Endothelial cell of umbilical vein (primary cell): ENCODE results near the gene HSPB1. TPM values are rescaled to one million over a fixed set of nuclear protein-coding genes. Genes with fewer than 3 reads are reported as not detected.
A peak's percentile ranks its signal among the peaks of the same experiment; 100 is the strongest.
"Not testable (repeated sequence)": the region's sequence is repeated elsewhere in the genome, so short reads cannot be mapped to it uniquely, and the experiment has no call there.

ENCODE experiments used
- BruUV-seq: library from RNA; stranded (reverse); fragments of 400-500 nt; replicated peaks from 2 replicates; lab custom pipeline; 2021; lab: Mats Ljungman, UMichigan
- CTCF ChIA-PET: fragments of 300-600, 350-600 bp; sonication (Branson Sonifier 250); formaldehyde crosslinking; loops from one replicate; lab custom pipeline; 2021; ENCODE audit warnings: antibody characterized with exemption, inconsistent platforms; lab: Charles Lee
- POLR2A ChIA-PET: fragments of 300-600, 350-600 bp; sonication (Branson Sonifier 250); formaldehyde crosslinking; loops from one replicate; lab custom pipeline; 2021; ENCODE audit warnings: antibody characterized with exemption, inconsistent platforms; lab: Charles Lee
- DNase-seq: peaks from one replicate; pipeline ENCODE4 v3.0.0-alpha.2; 2011; ENCODE audit warnings: low read depth, low spot score
- FAIRE-seq: peaks from 2 replicates; lab custom pipeline; 2011; peaks lifted over from hg19 to GRCh38; lab: Jason Lieb, UNC
- H2AFZ ChIP-seq: 2 replicates; pipeline ENCODE4 v1.6.0; 2012; ENCODE audit warnings: low read depth, low read length, control low read depth, inconsistent platforms
- H3K27ac ChIP-seq: 2 replicates; pipeline ENCODE4 v1.5.1; 2011; ENCODE audit warnings: low read depth, mild to moderate bottlenecking, control low read depth, low read length, moderate library complexity; ENCODE audit not compliant: insufficient read depth
- H3K27me3 ChIP-seq, 2 experiments: 2 replicates each; pipeline versions ENCODE4 v1.6.0 to v1.6.1; 2011; ENCODE audit warnings: low read length in 2 of 2, mixed read lengths in 1 of 2; ENCODE audit not compliant: control insufficient read depth in 2 of 2, insufficient read depth in 2 of 2
- H3K36me3 ChIP-seq, 2 experiments: 2 replicates in 1 of 2; 3 replicates in 1 of 2; pipeline ENCODE4 v1.5.1; 2011; ENCODE audit warnings: low read length in 2 of 2, mild to moderate bottlenecking in 1 of 2, moderate library complexity in 1 of 2; ENCODE audit not compliant: control insufficient read depth in 2 of 2, insufficient read depth in 2 of 2; ENCODE audit errors: extremely low read depth in 1 of 2
- H3K4me1 ChIP-seq: 3 replicates; pipeline ENCODE4 v1.5.1; 2011; ENCODE audit warnings: mild to moderate bottlenecking, low read length; ENCODE audit not compliant: control insufficient read depth, insufficient read depth; ENCODE audit errors: extremely low read depth
- H3K4me2 ChIP-seq: 2 replicates; pipeline ENCODE4 v1.6.1; 2011; ENCODE audit warnings: low read length, control low read depth, mixed read lengths; ENCODE audit not compliant: insufficient read depth
- H3K4me3 ChIP-seq, 3 experiments: fragments of 200-600 bp in 1 of 3; sonication (generic), shearing (Covaris generic) in 1 of 3; replicated peaks in 1 of 3; 2 replicates each; pipeline ENCODE4 v1.5.1; 2011 to 2016; ENCODE audit warnings: control low read depth in 3 of 3, low read length in 3 of 3, mild to moderate bottlenecking in 2 of 3, inconsistent platforms in 1 of 3, low read depth in 1 of 3, moderate library complexity in 1 of 3; ENCODE audit not compliant: insufficient read depth in 1 of 3
- H3K79me2 ChIP-seq: 2 replicates; pipeline ENCODE4 v1.6.0; 2012; ENCODE audit warnings: low read length, inconsistent platforms; ENCODE audit not compliant: control insufficient read depth, insufficient read depth
- H3K9ac ChIP-seq: replicated peaks from 2 replicates; pipeline ENCODE3; 2011; ENCODE audit warnings: low read length, control low read depth; ENCODE audit not compliant: insufficient read depth; ENCODE audit errors: extremely low read depth
- H3K9me1 ChIP-seq: replicated peaks from 3 replicates; pipeline ENCODE4 v1.6.0; 2011; ENCODE audit warnings: mild to moderate bottlenecking, low read length; ENCODE audit not compliant: control insufficient read depth, insufficient read depth; ENCODE audit errors: extremely low read depth
- H3K9me3 ChIP-seq: replicated peaks from 2 replicates; pipeline ENCODE4 v1.5.1; 2012; ENCODE audit warnings: low read length, inconsistent platforms; ENCODE audit not compliant: control insufficient read depth, insufficient read depth
- H4K20me1 ChIP-seq: replicated peaks from 2 replicates; pipeline ENCODE3; 2011; ENCODE audit warnings: mild to moderate bottlenecking, low read length; ENCODE audit not compliant: control insufficient read depth, insufficient read depth; ENCODE audit errors: extremely low read depth
- FOS ChIP-seq: IDR thresholded peaks from 2 replicates; pipeline ENCODE4 v1.6.1; 2011; ENCODE audit warnings: mild to moderate bottlenecking, low read length, moderate library complexity, borderline replicate concordance; ENCODE audit not compliant: insufficient read depth
- GATA2 ChIP-seq: IDR thresholded peaks from 2 replicates; pipeline ENCODE4 v1.7.0; 2011; ENCODE audit warnings: low read depth, mild to moderate bottlenecking, moderate library complexity, mixed read lengths, low read length; ENCODE audit not compliant: insufficient read length, insufficient read depth
- JUN ChIP-seq: IDR thresholded peaks from 2 replicates; pipeline ENCODE4 v1.6.1; 2011; ENCODE audit warnings: borderline replicate concordance, low read depth; ENCODE audit not compliant: insufficient read length, insufficient read depth
- MAX ChIP-seq: IDR thresholded peaks from 2 replicates; pipeline ENCODE4 v1.6.1; 2011; ENCODE audit not compliant: insufficient read depth, insufficient read length
- MYC ChIP-seq: IDR thresholded peaks from one replicate; pipeline ENCODE4 v1.6.1; 2011; ENCODE audit warnings: mild to moderate bottlenecking, low read depth, low read length
- POLR2A ChIP-seq: IDR thresholded peaks from 2 replicates; pipeline ENCODE4 v1.6.1; 2012; ENCODE audit warnings: low read depth, mild to moderate bottlenecking, control low read depth, low read length
- POLR2AphosphoS5 ChIP-seq: IDR thresholded peaks from 2 replicates; pipeline ENCODE4 v1.6.1; 2012; ENCODE audit warnings: low read depth, mild to moderate bottlenecking, control low read depth, low read length, moderate library complexity; ENCODE audit not compliant: insufficient read depth
- dilution Hi-C: fragments of 300-500 bp; cut with MboI; formaldehyde crosslinking; loops from one replicate; pipeline ENCODE4 v1.15.0; 2019; ENCODE audit warnings: low sequenced_read_pairs; ENCODE audit not compliant: extremely low pct_ligation_motif_present
- intact Hi-C: fragments of 100-400 bp; cut with micrococcal nuclease; formaldehyde crosslinking; loops from one replicate; pipeline ENCODE4 v1.10.0; 2022
- polyA plus RNA-seq, 4 experiments: library from polyadenylated mRNA; depleted of rRNA in 3 of 4; stranded (reverse) in 3 of 4; unstranded in 1 of 4; fragments of >200 nt; gene quantifications; 2 replicates each; pipeline versions ENCODE4 v1.2.1 to v1.2.3, GENCODE V29; 2011 to 2012; ENCODE audit warnings: missing spikeins in 1 of 4
- total RNA-seq: library from RNA; stranded (reverse); gene quantifications from 2 replicates; pipeline ENCODE4 v1.2.3, GENCODE V29; 2021

The HSPB1 gene
- total and polyA plus RNA-seq, 2 donors (not counting 3 experiments of a cell fraction or from before 2014, with no cell fraction given), result 1,748 to 3,130 TPM

- Histone ChIP-seq H3K27ac (peak overlapping the region; percentile 94), H4K20me1 (no peaks in the 10 kb centered on the region), H3K4me1 (peaks cover 27% of the 10 kb centered on the region), H3K79me2 (no peaks in the 10 kb centered on the region), H3K9ac (peak overlapping the region; percentile 82), H3K27me3 (no peaks in the 10 kb centered on the region), H3K36me3 (no peaks in the 10 kb centered on the region), H3K9me1 (no peaks in the 10 kb centered on the region), H3K4me2 (peak overlapping the region; percentile 36), H3K9me3 (no peaks in the 10 kb centered on the region), H2AFZ (no peak overlapping the region), H3K4me3 (no peak overlapping the region)
- ChIA-PET CTCF (interaction anchor here (0.6 to 2.9 kb wide), 9 partner anchors 10 to 225 kb away, joined by 3 to 132 read pairs (median 13); partner anchors contain the start of gene HSPB1), POLR2A (interaction anchor here (0.6 to 2.2 kb wide), 7 partner anchors 11 to 107 kb away, joined by 3 to 55 read pairs (median 6); partner anchors contain the start of genes HSPB1 and YWHAG)
- intact Hi-C loops, result loop anchor here (1.0 to 10.0 kb wide), 2 partner anchors 67 to 207 kb away; no protein-coding TSS in a partner anchor
- BruUV-seq, result TSS peak; percentile 71
- dilution Hi-C loops, result no loop called here
- FAIRE-seq, result no peak
- TF ChIP-seq POLR2AphosphoS5 (peak; percentile 94), POLR2A (peak; percentile 90), MYC (no peak), FOS (no peak), MAX (peak; percentile 38), JUN (no peak), GATA2 (peak; percentile 92)
- DNase-seq, result peak; percentile 98
Observed at GRCh38 chr7:76292213-76292573, 10.3 kb upstream of the HSPB1 start.

- H4K20me1 ChIP-seq, H3K9me1 ChIP-seq, BruUV-seq, H3K79me2 ChIP-seq, H3K9ac ChIP-seq, H2AFZ ChIP-seq, H3K4me2 ChIP-seq, DNase-seq, H3K27me3 ChIP-seq, FAIRE-seq, H3K4me3 ChIP-seq, H3K9me3 ChIP-seq, dilution Hi-C loops, H3K36me3 ChIP-seq: not testable (repeated sequence)
- H3K4me1 ChIP-seq, result peaks cover 27% of the 10 kb centered on the region
- peak overlapping the region; percentile 94 for H3K27ac ChIP-seq
- ChIA-PET POLR2A (interaction anchor here (0.6 to 2.2 kb wide), 5 partner anchors 10 to 66 kb away, joined by 3 to 55 read pairs (median 6); partner anchors contain the start of genes HSPB1 and YWHAG), CTCF (interaction anchor here (0.6 to 2.9 kb wide), 4 partner anchors 10 to 226 kb away, joined by 4 to 132 read pairs (median 31); partner anchors contain the start of gene HSPB1)
- intact Hi-C loops, result loop anchor here (1.0 to 10.0 kb wide), 2 partner anchors 66 to 208 kb away; no protein-coding TSS in a partner anchor
Observed at GRCh38 chr7:76292911-76293310, 9.6 kb upstream of the HSPB1 start.
